Transverse colon (tissue), 4 donors: ENCODE data around the gene DPY19L2.
"Not testable (repeated sequence)": the region's sequence is repeated elsewhere in the genome, so short reads cannot be mapped to it uniquely, and the experiment has no call there.

Experiments used
- EP300 ChIP-seq: sonication (generic); formaldehyde crosslinking; IDR thresholded peaks from one replicate; pipeline ENCODE4 v1.6.1; 2017; ENCODE audit warnings: antibody characterized with exemption, low read depth
- POLR2A ChIP-seq: fragments of 450-650 bp; IDR thresholded peaks from one replicate; pipeline ENCODE4 v1.6.1; 2016; ENCODE audit warnings: antibody characterized with exemption, mild to moderate bottlenecking, moderate library complexity
- POLR2AphosphoS5 ChIP-seq, 3 donors: sonication (generic); formaldehyde crosslinking; IDR thresholded peaks; one replicate each; pipeline ENCODE4 v1.6.1; 2016; ENCODE audit warnings: antibody characterized with exemption in 3 of 3
- TF ChIP-seq, protein P1 (sequence below), 5 experiments: fragments of 200-600 bp in 3 of 5; fragments of 450-650 bp in 2 of 5; sonication (generic) in 3 of 5; IDR thresholded peaks; 1 replicate in 2 of 5; 2 replicates in 3 of 5; pipeline ENCODE4 v1.5.1; 2016 to 2017; ENCODE audit warnings: antibody characterized with exemption in 5 of 5, inconsistent platforms in 3 of 5, mild to moderate bottlenecking in 2 of 5, moderate library complexity in 1 of 5

DNA sequence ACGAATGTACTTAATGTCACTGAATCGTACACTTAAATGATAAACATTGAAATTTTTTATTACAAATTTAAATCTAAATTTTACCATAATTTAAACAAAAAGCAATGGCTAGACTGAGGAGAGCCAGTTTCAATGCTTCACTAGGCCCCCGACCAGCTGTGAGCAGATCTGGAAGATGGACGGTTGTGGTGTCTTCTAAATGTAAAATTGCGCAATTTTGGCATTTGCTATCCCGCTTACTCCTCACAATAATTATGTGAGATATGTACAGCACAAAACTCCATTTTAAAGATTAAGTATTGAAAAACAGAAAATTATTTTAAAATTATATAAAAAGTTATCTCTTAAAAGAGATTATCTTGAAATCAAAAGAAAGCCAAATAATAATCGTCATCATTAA lies 5.3 kb downstream of the DPY19L2 start:
- not testable (repeated sequence) for TF ChIP-seq POLR2A; POLR2AphosphoS5 (IDR thresholded peaks at IDR 0.05); EP300
- TF ChIP-seq, protein P1, sequence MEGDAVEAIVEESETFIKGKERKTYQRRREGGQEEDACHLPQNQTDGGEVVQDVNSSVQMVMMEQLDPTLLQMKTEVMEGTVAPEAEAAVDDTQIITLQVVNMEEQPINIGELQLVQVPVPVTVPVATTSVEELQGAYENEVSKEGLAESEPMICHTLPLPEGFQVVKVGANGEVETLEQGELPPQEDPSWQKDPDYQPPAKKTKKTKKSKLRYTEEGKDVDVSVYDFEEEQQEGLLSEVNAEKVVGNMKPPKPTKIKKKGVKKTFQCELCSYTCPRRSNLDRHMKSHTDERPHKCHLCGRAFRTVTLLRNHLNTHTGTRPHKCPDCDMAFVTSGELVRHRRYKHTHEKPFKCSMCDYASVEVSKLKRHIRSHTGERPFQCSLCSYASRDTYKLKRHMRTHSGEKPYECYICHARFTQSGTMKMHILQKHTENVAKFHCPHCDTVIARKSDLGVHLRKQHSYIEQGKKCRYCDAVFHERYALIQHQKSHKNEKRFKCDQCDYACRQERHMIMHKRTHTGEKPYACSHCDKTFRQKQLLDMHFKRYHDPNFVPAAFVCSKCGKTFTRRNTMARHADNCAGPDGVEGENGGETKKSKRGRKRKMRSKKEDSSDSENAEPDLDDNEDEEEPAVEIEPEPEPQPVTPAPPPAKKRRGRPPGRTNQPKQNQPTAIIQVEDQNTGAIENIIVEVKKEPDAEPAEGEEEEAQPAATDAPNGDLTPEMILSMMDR (IDR thresholded peaks at IDR 0.05) = not testable (repeated sequence)
